ENCODE measurements around the gene UGT2B17. TPM values are rescaled to one million over a fixed set of nuclear protein-coding genes. Genes with fewer than 3 reads are reported as not detected.

UGT2B17 gene
- total and polyA plus RNA-seq, 10 donors, result 0.10 to 1.9 (median 0.69) TPM; not detected in 1

- intact Hi-C loops (cut with DNase I; ENCODE audit: low total_unique reads), result no loop called here
- H3K9me3 ChIP-seq, result no peaks in the 10 kb centered on the region
- H3K27ac ChIP-seq, result no peak overlapping the region
- H3K4me1 ChIP-seq, result no peaks in the 10 kb centered on the region
- H3K36me3 ChIP-seq, result no peaks in the 10 kb centered on the region
- DNase-seq, result no peak
- H3K4me3 ChIP-seq, result no peak overlapping the region
- H3K27me3 ChIP-seq (replicated peaks in 1 of 7), result no peaks in the 10 kb centered on the region
- TF ChIP-seq POLR2AphosphoS5 (IDR thresholded peaks at IDR 0.05) (no peak), CTCF (IDR thresholded peaks at IDR 0.05 in 8 of 11, conservative IDR thresholded peaks at IDR 0.05 in 3 of 11) (no peak)
These were observed 18.6 kb upstream of the UGT2B17 start for GRCh38 chr4:68594678-68595077.

GRCh38 chr4:68593112-68593511 lies 17.0 kb upstream of the UGT2B17 start:
- intact Hi-C loops (cut with DNase I; ENCODE audit: low total_unique reads), result no loop called here
- Histone ChIP-seq H3K9me3 (no peaks in the 10 kb centered on the region), H3K36me3 (no peaks in the 10 kb centered on the region), H3K27ac (no peak overlapping the region), H3K4me3 (no peak overlapping the region), H3K4me1 (no peaks in the 10 kb centered on the region), H3K27me3 (replicated peaks in 1 of 7) (no peaks in the 10 kb centered on the region)
- 69 to 80% (median 72%) methylated on average over 4 of the region's 4 CpGs; no CpG with 5 or more reads in 2 of the 5 donors for WGBS, 5 donors
- no peak for DNase-seq
- TF ChIP-seq POLR2AphosphoS5 (IDR thresholded peaks at IDR 0.05) (no peak), POLR2A (IDR thresholded peaks at IDR 0.05) (no peak), CTCF (IDR thresholded peaks at IDR 0.05 in 8 of 11, conservative IDR thresholded peaks at IDR 0.05 in 3 of 11) (no peak)

GRCh38 chr4:68592673-68593072 lies 16.6 kb upstream of the UGT2B17 start:
- no peak for TF ChIP-seq POLR2AphosphoS5 (IDR thresholded peaks at IDR 0.05)
- TF ChIP-seq CTCF (IDR thresholded peaks at IDR 0.05 in 8 of 11, conservative IDR thresholded peaks at IDR 0.05 in 3 of 11), result no peak
- TF ChIP-seq POLR2A (IDR thresholded peaks at IDR 0.05), result no peak
- WGBS, 5 donors, result 69 to 85% (median 80%) methylated on average over 1 of the region's 1 CpG; no CpG with 5 or more reads in 2 of the 5 donors
- H3K9me3 ChIP-seq, result no peaks in the 10 kb centered on the region
- H3K4me1 ChIP-seq, result no peaks in the 10 kb centered on the region
- H3K27ac ChIP-seq, result no peak overlapping the region
- H3K4me3 ChIP-seq, result no peak overlapping the region
- DNase-seq, result no peak
- intact Hi-C loops (cut with DNase I; ENCODE audit: low total_unique reads), result no loop called here
- no peaks in the 10 kb centered on the region for H3K36me3 ChIP-seq
- no peaks in the 10 kb centered on the region for H3K27me3 ChIP-seq (replicated peaks in 1 of 7)

- H3K27me3 ChIP-seq (replicated peaks in 1 of 7), result no peaks in the 10 kb centered on the region
- no peak for DNase-seq
- no peak overlapping the region for H3K27ac ChIP-seq
- 84 to 93% (median 89%) methylated on average over 1 of the region's 1 CpG; no CpG with 5 or more reads in 2 of the 5 donors for WGBS, 5 donors
- no peak for TF ChIP-seq POLR2AphosphoS5 (IDR thresholded peaks at IDR 0.05)
- TF ChIP-seq CTCF (IDR thresholded peaks at IDR 0.05 in 8 of 11, conservative IDR thresholded peaks at IDR 0.05 in 3 of 11), result no peak
- TF ChIP-seq POLR2A (IDR thresholded peaks at IDR 0.05), result no peak
- intact Hi-C loops (cut with DNase I; ENCODE audit: low total_unique reads), result no loop called here
- H3K4me1 ChIP-seq, result no peaks in the 10 kb centered on the region
- H3K9me3 ChIP-seq, result no peaks in the 10 kb centered on the region
- H3K4me3 ChIP-seq, result no peak overlapping the region
- no peaks in the 10 kb centered on the region for H3K36me3 ChIP-seq
These were observed 15.1 kb upstream of the UGT2B17 start for GRCh38 chr4:68591204-68591603.
